NCI-H2227 treated with DMSO at 0.1 percent for 48 hours (cell line): Measurements from ENCODE around the gene RPS6KA4.
"Not testable (repeated sequence)": the region's sequence is repeated elsewhere in the genome, so short reads cannot be mapped to it uniquely, and the experiment has no call there.

Experiments used
- DNase-seq: peaks from one replicate; lab custom pipeline; 2025; lab: John Stamatoyannopoulos, UW

Gene RPS6KA4

GRCh38 chr11:64358907-64359711 lies at the start of gene RPS6KA4:
Gene RPS6KA4, plus strand, starts transcription at chr11:64359162. Its CDS starts 74 bp downstream, at chr11:64359236.
- DNase-seq, result peak; percentile 25

- no peak for DNase-seq
These were observed 46.0 kb upstream of the RPS6KA4 start for GRCh38 chr11:64312947-64313346.

- no peak for DNase-seq
These were observed 45.3 kb upstream of the RPS6KA4 start for GRCh38 chr11:64313491-64314145.

GRCh38 chr11:64314146-64314804 lies 44.7 kb upstream of the RPS6KA4 start:
- DNase-seq, result no peak

GRCh38 chr11:64314805-64315561 lies 44.0 kb upstream of the RPS6KA4 start:
- DNase-seq, result no peak

- not testable (repeated sequence) for DNase-seq
These were observed 43.1 kb upstream of the RPS6KA4 start for GRCh38 chr11:64315667-64316526.

GRCh38 chr11:64316672-64317324 lies 42.2 kb upstream of the RPS6KA4 start:
- DNase-seq, result no peak

- peak; percentile 95 for DNase-seq
These were observed 41.5 kb upstream of the RPS6KA4 start, which contains the start of gene TRMT112 for GRCh38 chr11:64317325-64317960. Gene TRMT112, minus strand, starts transcription at chr11:64317559. Its CDS starts 33 bp downstream, at chr11:64317526.

- DNase-seq, result peak; percentile 94
These were observed 40.8 kb upstream of the RPS6KA4 start, which contains the start of gene PRDX5 for GRCh38 chr11:64317961-64318765. Gene PRDX5, plus strand, starts transcription at chr11:64318121. Its CDS starts 95 bp downstream, at chr11:64318216.

- no peak for DNase-seq
These were observed 39.9 kb upstream of the RPS6KA4 start for GRCh38 chr11:64318766-64319761.

GRCh38 chr11:64320556-64320955 lies 38.4 kb upstream of the RPS6KA4 start:
- DNase-seq, result no peak

- no peak for DNase-seq
These were observed 37.9 kb upstream of the RPS6KA4 start for GRCh38 chr11:64321026-64321425.

GRCh38 chr11:64321533-64321932 lies 37.4 kb upstream of the RPS6KA4 start:
- DNase-seq, result no peak

GRCh38 chr11:64322925-64323260 lies 36.1 kb upstream of the RPS6KA4 start:
- DNase-seq, result no peak

- no peak for DNase-seq
These were observed 35.6 kb upstream of the RPS6KA4 start for GRCh38 chr11:64323373-64323772.

GRCh38 chr11:64323984-64324383 lies 35.0 kb upstream of the RPS6KA4 start:
- not testable (repeated sequence) for DNase-seq

- no peak for DNase-seq
These were observed 34.1 kb upstream of the RPS6KA4 start for GRCh38 chr11:64324692-64325469.
